ENCODE data around the gene MYL4. TPM values are rescaled to one million over a fixed set of nuclear protein-coding genes. Genes with fewer than 3 reads are reported as not detected.
A peak's percentile ranks its signal among the peaks of the same experiment; 100 is the strongest.

Gene MYL4
- total RNA-seq, 4 donors from 2014 or later, result 5.2 to 11.0 (median 6.2) TPM

DNA sequence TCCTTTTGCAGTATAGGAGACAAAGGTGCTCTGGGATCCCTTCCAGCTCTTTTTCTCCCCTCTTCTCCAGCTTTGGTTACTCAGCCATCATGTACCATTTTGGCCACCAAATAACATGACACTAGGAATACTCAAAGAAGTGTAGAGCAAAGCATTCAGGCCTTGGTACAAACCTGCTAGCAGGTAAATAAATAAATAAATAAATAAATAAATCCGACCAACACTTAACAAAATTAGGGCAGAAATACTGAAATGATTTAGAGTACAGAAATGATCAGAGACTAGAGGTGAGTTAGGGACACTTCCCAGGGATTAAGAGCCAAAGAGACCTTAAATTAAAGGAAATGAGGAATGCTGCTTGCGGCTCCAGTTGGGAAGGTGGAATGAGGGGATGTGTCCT is 26.8 kb downstream of the MYL4 start:
- DNase-seq, result no peak
- Histone ChIP-seq H3K27ac (peak overlapping the region in 1 of 3 donors; percentile 64), H3K4me1 (peaks cover 14 to 38% of the 10 kb centered on the region in 2 donors), H3K27me3 (no peaks in the 10 kb centered on the region), H3K4me3 (replicated peaks in 1 of 3) (no peak overlapping the region), H3K36me3 (no peaks in the 10 kb centered on the region), H3K9me3 (no peaks in the 10 kb centered on the region)
- TF ChIP-seq, protein P1, sequence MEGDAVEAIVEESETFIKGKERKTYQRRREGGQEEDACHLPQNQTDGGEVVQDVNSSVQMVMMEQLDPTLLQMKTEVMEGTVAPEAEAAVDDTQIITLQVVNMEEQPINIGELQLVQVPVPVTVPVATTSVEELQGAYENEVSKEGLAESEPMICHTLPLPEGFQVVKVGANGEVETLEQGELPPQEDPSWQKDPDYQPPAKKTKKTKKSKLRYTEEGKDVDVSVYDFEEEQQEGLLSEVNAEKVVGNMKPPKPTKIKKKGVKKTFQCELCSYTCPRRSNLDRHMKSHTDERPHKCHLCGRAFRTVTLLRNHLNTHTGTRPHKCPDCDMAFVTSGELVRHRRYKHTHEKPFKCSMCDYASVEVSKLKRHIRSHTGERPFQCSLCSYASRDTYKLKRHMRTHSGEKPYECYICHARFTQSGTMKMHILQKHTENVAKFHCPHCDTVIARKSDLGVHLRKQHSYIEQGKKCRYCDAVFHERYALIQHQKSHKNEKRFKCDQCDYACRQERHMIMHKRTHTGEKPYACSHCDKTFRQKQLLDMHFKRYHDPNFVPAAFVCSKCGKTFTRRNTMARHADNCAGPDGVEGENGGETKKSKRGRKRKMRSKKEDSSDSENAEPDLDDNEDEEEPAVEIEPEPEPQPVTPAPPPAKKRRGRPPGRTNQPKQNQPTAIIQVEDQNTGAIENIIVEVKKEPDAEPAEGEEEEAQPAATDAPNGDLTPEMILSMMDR (IDR thresholded peaks at IDR 0.05), result no peak
- TF ChIP-seq POLR2A (IDR thresholded peaks at IDR 0.05), result no peak
- intact Hi-C loops (cut with DNase I), result loop anchor here (5.0 to 10.0 kb wide), 2 partner anchors 71 to 389 kb away; no protein-coding TSS in a partner anchor
- WGBS, 2 donors, result 94 to 97% methylated on average over 2 of the region's 2 CpGs

DNA sequence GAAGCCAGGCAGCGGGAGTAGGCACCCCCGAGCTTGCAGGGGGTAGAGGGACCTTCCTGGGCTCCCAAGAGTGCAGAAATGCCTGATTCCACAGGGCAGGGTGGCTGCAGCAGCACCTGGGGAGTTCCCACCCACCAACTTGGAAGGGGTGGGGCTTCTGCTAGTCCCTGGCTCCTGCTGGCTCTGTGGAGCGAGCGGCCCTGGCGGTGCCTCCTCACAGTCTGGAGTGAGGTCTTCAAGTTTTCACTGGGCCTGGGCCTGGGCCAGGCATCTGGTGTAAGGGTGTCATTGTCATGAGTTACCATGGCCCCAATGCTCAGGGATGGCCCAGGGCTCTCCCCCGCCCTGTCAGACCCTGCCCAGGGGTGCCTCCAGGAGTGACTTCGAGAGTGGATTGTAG is 28.7 kb downstream of the MYL4 start:
- 96 to 100% methylated on average over 3 to 4 of the region's 7 CpGs for WGBS, 2 donors
- Histone ChIP-seq H3K36me3 (no peaks in the 10 kb centered on the region), H3K9me3 (no peaks in the 10 kb centered on the region), H3K27ac (peak overlapping the region in 1 of 3 donors; percentile 27), H3K4me3 (replicated peaks in 1 of 3) (no peak overlapping the region), H3K27me3 (no peaks in the 10 kb centered on the region), H3K4me1 (peaks cover 0 to 22% of the 10 kb centered on the region in 2 donors)
- intact Hi-C loops (cut with DNase I), result loop anchor here (5.0 to 10.0 kb wide), 2 partner anchors 69 to 387 kb away; no protein-coding TSS in a partner anchor
- DNase-seq, result peak in 1 of 2 donors; percentile 28
- TF ChIP-seq, protein P1 (IDR thresholded peaks at IDR 0.05), result no peak
- no peak for TF ChIP-seq POLR2A (IDR thresholded peaks at IDR 0.05)

DNA sequence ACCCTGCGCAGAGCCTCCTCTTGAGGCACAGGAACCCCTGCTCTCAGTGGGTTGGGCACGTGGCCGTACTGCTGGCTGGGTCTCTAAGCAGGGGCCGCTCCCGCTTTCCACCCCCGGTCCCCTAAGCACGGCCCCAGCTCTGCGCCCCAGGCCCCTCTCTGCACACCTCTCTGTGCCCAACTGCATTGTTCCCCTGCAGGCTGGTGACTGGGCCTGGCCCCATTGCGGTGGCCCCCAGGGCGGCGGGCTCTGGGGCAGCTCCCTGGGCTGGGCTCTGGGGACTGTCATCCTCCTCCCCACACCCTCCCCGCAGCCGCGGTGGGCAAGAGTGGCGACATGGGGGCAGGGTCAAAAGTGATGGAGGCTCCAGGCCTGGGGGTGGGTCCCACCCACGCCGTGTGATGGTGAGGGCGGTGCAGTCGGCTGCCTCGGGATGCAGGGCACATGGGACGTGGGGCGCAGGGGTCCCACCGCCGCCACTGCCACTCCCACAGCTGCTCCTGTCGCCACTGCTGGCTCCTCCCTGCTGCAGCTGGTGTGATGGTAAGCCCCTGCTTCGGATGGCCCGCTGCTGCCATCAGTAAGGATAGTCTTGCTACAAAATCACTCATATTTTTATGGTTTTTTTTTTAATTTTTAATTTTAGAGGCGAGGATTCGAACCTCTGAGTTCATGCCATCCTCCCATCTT is 29.3 kb downstream of the MYL4 start:
- no peaks in the 10 kb centered on the region for H3K27me3 ChIP-seq
- TF ChIP-seq, protein P1 (IDR thresholded peaks at IDR 0.05), result no peak
- no peak for TF ChIP-seq POLR2A (IDR thresholded peaks at IDR 0.05)
- no peaks in the 10 kb centered on the region for H3K36me3 ChIP-seq
- intact Hi-C loops (cut with DNase I), result loop anchor here (5.0 to 10.0 kb wide), 2 partner anchors 69 to 386 kb away; no protein-coding TSS in a partner anchor
- 89 to 97% methylated on average over 17 of the region's 29 CpGs for WGBS, 2 donors
- DNase-seq, result no peak
- H3K9me3 ChIP-seq, result no peaks in the 10 kb centered on the region
- H3K4me1 ChIP-seq, result peaks cover 0 to 19% of the 10 kb centered on the region in 2 donors
- H3K27ac ChIP-seq, result no peak overlapping the region
- H3K4me3 ChIP-seq (replicated peaks in 1 of 3), result no peak overlapping the region

DNA sequence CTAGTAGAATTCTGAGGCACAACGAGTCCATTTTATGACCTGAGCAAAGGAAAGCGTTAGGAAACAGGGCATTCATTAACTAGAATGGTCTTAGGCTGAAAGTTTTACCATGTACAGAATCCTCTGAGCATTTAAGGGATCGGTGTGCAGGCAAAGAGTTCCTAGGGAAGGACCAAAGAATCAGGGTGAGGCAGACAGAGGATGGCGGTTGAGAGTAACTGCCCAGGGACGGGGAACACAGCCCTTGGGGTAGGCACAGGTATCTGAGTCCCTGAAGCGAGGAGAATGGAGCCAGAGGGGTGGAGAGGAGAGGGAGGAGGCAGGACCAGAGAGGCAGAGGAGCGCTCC is 30.4 kb downstream of the MYL4 start:
- Histone ChIP-seq H3K4me3 (replicated peaks in 1 of 3) (no peak overlapping the region), H3K36me3 (no peaks in the 10 kb centered on the region), H3K27me3 (no peaks in the 10 kb centered on the region), H3K9me3 (no peaks in the 10 kb centered on the region), H3K4me1 (peaks cover 0 to 19% of the 10 kb centered on the region in 2 donors), H3K27ac (peak overlapping the region; percentile 28 to 89 (median 71))
- 71 to 75% methylated on average over 7 of the region's 7 CpGs for WGBS, 2 donors
- no peak for DNase-seq
- TF ChIP-seq, protein P1 (IDR thresholded peaks at IDR 0.05), result no peak
- TF ChIP-seq POLR2A (IDR thresholded peaks at IDR 0.05), result no peak
- intact Hi-C loops (cut with DNase I), result loop anchor here (5.0 to 10.0 kb wide), 2 partner anchors 68 to 385 kb away; no protein-coding TSS in a partner anchor

All from thyroid gland (tissue), 4 donors.